ENCODE data around the gene S1PR3.

DNA sequence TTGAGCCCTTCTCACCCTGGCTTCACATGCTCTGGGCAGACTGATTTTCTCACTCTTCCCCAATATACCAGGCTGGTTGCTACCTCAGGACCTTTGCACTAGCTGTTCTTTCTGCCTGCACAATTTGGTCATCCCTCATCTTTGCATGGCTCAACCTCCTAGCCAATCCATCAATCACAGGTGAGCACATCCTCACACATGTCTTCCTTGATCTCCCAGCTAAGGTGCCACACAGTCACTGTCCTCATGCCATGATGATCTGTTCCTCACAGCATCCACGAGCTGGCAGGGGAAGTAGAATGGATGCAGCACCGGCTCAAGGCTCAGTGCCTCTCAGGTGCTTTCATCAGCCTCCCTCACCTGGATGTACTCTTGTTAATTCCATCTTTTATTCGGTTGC, 30.6 kb upstream of the S1PR3 start:
- TF ChIP-seq, protein P1, sequence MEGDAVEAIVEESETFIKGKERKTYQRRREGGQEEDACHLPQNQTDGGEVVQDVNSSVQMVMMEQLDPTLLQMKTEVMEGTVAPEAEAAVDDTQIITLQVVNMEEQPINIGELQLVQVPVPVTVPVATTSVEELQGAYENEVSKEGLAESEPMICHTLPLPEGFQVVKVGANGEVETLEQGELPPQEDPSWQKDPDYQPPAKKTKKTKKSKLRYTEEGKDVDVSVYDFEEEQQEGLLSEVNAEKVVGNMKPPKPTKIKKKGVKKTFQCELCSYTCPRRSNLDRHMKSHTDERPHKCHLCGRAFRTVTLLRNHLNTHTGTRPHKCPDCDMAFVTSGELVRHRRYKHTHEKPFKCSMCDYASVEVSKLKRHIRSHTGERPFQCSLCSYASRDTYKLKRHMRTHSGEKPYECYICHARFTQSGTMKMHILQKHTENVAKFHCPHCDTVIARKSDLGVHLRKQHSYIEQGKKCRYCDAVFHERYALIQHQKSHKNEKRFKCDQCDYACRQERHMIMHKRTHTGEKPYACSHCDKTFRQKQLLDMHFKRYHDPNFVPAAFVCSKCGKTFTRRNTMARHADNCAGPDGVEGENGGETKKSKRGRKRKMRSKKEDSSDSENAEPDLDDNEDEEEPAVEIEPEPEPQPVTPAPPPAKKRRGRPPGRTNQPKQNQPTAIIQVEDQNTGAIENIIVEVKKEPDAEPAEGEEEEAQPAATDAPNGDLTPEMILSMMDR (conservative IDR thresholded peaks at IDR 0.05), result no peak
- TF ChIP-seq EZH2 (IDR thresholded peaks at IDR 0.05; ENCODE audit: low read depth), result no peak

Measured in PC-9 (cell line).